ENCODE data around the gene MYH6. TPM values are rescaled to one million over a fixed set of nuclear protein-coding genes. Genes with fewer than 3 reads are reported as not detected.

The MYH6 gene
- total RNA-seq, 2 donors from 2014 or later: 0.28 TPM; not detected in 1

DNA sequence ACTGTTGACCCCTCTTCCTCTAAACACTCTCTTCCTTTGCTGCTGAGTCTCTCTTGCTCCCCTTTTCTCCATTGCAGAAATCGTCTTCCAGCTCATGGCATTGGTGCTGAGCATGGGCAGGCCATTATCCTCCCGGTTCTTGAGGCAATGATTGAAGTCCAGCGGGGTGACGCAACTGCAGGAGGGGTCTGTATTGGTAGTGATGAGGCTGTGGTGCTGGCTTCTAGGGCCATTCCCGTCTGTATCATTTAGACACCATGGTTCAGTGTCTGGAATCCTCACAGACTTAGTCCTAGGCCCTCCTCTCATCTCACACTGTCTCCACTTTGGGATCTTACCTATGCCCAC, 54.7 kb downstream of the MYH6 start:
- no peaks in the 10 kb centered on the region for H3K9me3 Mint-ChIP-seq
- no peak for ATAC-seq
- H3K27ac Mint-ChIP-seq: no peak overlapping the region
- peaks cover 42 to 61% of the 10 kb centered on the region in 2 donors for H3K27me3 Mint-ChIP-seq
- peak overlapping the region; percentile 70 for H3K4me3 Mint-ChIP-seq
- H3K4me1 Mint-ChIP-seq (ENCODE audit: low read depth in 2 of 2): peaks cover 9 to 13% of the 10 kb centered on the region in 2 donors
- peaks cover 15% of the 10 kb centered on the region for H3K36me3 Mint-ChIP-seq
- DNase-seq (ENCODE audit: low spot score): no peak

DNA sequence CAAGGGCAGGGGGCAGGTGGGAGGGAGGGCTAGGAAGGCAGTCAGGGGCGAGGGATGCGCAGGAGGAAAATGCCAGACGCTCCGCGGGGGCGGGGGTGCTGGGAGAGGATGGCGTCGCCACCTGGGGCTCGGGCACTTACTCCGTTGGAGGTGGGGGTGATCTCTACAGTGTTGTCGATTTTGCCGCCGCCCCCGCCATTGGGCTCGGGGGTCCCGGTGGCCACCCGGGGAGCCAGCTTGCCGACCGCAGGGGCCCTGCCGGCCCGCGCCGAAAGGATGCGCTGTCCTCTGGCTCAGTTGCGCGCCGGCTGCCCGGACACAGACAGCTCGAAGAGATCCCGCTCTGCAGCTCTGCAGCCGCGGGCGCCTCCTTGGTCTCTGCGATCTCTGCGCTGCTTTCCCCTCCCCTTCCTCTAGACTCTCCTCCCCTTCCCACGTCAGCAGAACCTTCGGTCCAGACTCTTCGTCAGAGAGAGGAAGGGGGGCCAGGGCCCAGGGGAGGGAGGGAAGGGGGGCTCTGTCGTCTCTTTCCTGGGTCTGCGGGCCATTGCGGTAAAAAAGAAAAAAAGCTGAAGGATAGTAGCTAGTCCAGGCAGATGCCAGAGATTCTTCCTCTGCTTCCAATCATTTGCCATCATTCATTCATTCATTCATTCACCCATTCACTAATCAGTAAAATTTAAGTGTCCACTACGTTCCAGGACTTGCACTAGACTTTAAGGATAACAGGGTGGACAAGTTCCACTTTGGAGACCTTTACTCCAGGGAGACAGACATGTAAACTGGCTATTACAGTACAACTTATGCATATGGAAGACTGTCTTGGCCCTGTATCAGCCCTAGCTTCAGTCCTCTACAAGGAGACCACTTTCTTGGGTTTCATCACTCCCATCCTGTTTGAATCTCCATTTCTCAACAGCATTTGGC, 55.3 kb downstream of the MYH6 start, which contains the start of gene SLC22A17:
Gene SLC22A17 (minus strand): TSS at position 382 of the 927 bp plus-strand sequence.
- H3K4me3 Mint-ChIP-seq: peak within 1 kb of the TSS; percentile 70
- peaks cover 42 to 61% of the 10 kb centered on the region in 2 donors for H3K27me3 Mint-ChIP-seq
- peaks cover 9 to 13% of the 10 kb centered on the region in 2 donors for H3K4me1 Mint-ChIP-seq (ENCODE audit: low read depth in 2 of 2)
- peaks cover 15% of the 10 kb centered on the region for H3K36me3 Mint-ChIP-seq
- no peaks in the 10 kb centered on the region for H3K9me3 Mint-ChIP-seq
- peak; percentile 58 to 71 for ATAC-seq
- no peak for DNase-seq (ENCODE audit: low spot score)
- no peak within 1 kb of the TSS for H3K27ac Mint-ChIP-seq

DNA sequence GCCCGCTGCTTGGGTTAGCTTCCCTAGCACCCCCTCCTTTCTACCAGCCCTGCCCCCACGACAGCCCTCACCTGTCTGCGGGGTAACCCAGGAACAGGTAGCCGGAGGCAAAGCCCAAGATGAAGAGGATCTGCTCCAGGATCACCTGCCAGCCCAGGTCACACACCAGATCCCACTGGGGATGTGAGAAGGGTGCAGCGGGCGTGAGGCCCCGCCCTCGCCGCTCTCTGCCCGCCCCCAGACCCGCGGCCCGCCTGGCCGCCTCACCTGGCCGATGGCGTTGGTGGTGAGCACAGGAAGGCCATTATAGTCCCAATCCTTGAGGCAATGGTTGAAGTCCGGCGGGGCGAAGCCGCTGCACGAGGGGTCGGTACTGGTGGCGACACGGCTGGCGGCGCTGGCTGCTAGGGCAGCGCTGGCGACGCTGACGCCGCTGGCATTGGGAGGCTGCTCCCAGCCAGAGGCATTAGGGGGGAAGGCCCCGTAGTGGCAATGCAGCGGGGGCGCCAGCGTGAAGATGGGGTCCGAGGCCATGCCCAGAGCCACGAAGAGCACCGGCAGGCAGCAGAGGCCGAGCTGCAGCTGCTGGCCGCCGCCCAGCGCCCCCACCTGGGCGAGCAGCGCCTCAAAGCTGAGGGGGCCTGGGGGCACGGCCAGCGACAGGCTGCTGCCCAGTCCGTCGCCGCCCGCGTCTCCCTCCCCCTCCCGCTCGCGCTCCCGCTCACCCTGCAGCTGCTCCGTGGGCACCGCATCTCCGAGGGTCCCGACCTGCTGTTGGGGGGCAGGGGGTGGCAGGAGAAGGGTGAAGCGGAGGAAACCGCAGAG, 56.2 kb downstream of the MYH6 start:
- ATAC-seq (no peak), DNase-seq (ENCODE audit: low spot score) (no peak)
- Mint-ChIP-seq H3K4me1 (ENCODE audit: low read depth in 2 of 2) (peaks cover 9 to 13% of the 10 kb centered on the region in 2 donors), H3K36me3 (peaks cover 15% of the 10 kb centered on the region), H3K27ac (no peak overlapping the region), H3K9me3 (no peaks in the 10 kb centered on the region), H3K27me3 (peaks cover 42 to 61% of the 10 kb centered on the region in 2 donors), H3K4me3 (no peak overlapping the region)

DNA sequence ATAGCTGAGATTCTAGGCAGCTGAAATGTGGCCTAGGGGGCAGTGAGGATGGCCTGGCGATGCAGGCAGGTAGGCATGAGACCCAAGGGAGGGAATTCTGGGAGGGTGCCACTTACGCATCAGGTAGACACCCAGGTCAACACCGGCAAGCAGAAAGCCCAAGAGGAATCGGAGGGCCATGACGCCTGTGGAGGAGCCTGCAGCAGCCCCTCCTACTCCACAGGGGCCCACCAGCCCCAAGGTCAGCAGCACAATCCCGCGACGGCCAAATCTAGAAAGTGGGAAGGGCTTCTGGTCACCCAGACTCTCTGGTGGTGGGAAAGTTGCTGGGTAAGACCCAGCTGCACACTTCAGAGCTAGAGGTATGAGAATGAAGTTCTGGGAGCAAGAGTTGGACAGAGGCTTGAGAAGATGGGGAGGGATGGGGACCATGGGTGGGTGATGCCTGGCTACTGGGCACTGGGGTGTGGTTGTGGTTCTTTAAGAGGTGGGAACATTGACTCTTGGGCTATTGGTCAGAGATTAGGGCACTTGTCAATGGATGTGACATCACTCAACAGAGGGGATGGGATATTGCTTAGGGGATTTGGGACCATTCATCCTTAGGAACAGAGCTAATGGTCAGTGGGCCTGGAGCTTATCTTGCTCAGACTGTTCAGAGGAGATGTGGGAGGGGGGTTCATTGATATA, 58.8 kb downstream of the MYH6 start:
- H3K27ac Mint-ChIP-seq: no peak overlapping the region
- no peak overlapping the region for H3K4me3 Mint-ChIP-seq
- DNase-seq (ENCODE audit: low spot score): no peak
- no peak for ATAC-seq
- H3K36me3 Mint-ChIP-seq: peaks cover 15% of the 10 kb centered on the region
- peaks cover 39 to 46% of the 10 kb centered on the region in 2 donors for H3K27me3 Mint-ChIP-seq
- peaks cover 9 to 13% of the 10 kb centered on the region in 2 donors for H3K4me1 Mint-ChIP-seq (ENCODE audit: low read depth in 2 of 2)
- no peaks in the 10 kb centered on the region for H3K9me3 Mint-ChIP-seq

DNA sequence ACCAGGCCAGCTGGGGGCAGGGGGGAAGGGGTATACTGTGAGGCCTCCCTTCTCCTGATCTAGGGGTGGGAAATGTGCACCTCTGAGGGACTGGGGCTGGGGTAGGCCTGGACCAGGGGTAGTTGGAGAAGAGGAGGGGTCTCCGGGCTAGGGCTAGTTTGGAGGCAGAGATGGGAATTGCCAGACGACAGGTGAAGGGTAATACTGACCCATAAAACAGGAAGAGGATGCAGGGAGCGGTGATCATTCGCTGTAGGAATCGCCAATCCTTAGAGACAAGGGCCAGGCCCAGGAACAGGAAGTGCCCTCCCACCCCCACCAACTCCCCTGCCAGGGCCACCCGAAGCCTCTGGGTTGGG, 59.8 kb downstream of the MYH6 start:
- Mint-ChIP-seq H3K4me3 (no peak overlapping the region), H3K36me3 (peaks cover 14% of the 10 kb centered on the region), H3K4me1 (ENCODE audit: low read depth in 2 of 2) (peaks cover 8 to 12% of the 10 kb centered on the region in 2 donors), H3K27me3 (peaks cover 29 to 37% of the 10 kb centered on the region in 2 donors), H3K27ac (no peak overlapping the region), H3K9me3 (no peaks in the 10 kb centered on the region)
- ATAC-seq: no peak
- no peak for DNase-seq (ENCODE audit: low spot score)

DNA sequence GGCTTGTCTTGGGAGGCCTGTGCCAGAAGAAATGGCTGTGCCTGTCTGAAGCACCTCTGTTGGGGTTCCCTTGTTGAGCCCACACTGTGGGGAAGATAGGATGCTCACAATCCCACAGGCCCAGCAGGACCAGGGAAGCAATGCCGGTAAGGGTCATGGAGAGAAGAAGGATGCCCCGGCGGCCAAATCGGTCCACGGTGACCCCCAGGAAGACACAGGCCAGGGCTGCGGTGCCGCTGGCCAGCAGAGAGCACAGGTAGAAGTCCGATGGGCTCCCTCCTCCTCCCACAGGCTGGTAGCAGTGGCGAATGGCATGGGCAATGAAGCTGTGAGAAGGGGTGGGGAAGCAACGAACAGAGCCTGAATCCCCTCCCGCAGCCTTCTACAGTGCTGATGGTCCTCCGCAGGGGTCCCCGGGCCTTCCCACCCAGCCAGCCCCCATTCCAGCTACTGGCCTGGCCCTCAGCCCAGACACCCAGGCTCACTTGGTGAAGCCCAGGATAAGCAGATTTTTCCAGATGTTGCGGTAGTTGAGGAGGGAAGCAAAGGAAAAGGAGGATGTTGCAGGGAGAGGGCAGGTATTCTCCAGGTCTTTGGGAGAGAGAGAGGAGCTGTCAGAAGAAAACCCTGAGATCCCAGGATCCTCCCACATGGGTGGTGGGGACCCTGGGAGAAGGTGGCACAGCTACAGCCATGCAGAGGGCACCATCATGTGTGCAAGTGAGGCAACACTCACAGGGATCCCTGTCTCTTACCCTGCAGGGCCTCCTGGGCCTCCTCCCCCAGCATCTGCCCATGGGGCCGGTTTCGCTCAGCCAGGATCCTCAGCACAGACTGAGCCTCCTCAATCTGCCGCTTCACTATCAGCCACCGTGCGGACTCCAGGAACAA, 60.4 kb downstream of the MYH6 start:
- no peaks in the 10 kb centered on the region for H3K9me3 Mint-ChIP-seq
- peaks cover 23 to 37% of the 10 kb centered on the region in 2 donors for H3K27me3 Mint-ChIP-seq
- H3K4me1 Mint-ChIP-seq (ENCODE audit: low read depth in 2 of 2): peaks cover 4 to 6% of the 10 kb centered on the region in 2 donors
- no peak overlapping the region for H3K27ac Mint-ChIP-seq
- H3K36me3 Mint-ChIP-seq: peaks cover 10% of the 10 kb centered on the region
- DNase-seq (ENCODE audit: low spot score): no peak
- H3K4me3 Mint-ChIP-seq: no peak overlapping the region
- ATAC-seq: no peak

DNA sequence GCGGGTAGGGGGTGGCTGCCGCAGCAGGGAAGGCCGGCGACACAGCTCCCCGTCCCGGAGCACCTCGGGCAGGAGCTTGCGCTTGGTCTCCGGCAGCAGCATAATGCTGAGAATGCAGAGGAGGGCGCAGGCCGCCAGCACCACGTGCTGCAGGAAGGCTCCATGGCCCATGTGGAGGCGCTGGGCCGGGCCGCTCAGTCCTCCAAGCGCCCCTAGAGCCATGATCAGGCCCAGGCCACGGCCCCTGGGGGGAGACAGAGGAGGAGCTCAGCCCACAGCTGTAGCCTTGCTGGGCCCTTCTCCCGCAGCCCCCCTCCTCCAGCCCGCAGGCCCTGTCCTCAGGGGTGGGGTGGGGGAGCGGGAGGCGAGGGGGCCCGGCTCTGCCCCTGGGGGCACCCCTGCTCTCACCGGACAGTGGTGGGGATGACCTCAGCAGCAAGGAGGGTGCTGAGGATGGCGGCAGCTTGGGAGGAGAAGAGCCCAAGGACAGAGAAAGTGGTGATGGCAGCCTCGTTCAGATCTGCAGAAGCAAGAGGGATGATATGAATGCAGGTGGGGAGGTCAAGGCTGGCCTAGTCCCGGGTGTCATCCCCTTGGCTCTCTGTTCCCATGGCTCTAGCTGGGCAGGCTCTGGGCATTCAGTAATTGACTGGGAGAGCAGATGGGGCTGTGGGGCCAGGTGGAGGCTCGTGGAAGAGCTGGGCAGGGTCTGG, 61.2 kb downstream of the MYH6 start:
- H3K9me3 Mint-ChIP-seq: no peaks in the 10 kb centered on the region
- ATAC-seq (peak in 1 of 2 donors; percentile 21), DNase-seq (ENCODE audit: low spot score) (no peak)
- peaks cover 10% of the 10 kb centered on the region for H3K36me3 Mint-ChIP-seq
- H3K27me3 Mint-ChIP-seq: peaks cover 23 to 38% of the 10 kb centered on the region in 2 donors
- H3K4me3 Mint-ChIP-seq: no peak overlapping the region
- H3K4me1 Mint-ChIP-seq (ENCODE audit: low read depth in 2 of 2): peaks cover 4 to 6% of the 10 kb centered on the region in 2 donors
- H3K27ac Mint-ChIP-seq: no peak overlapping the region

DNA sequence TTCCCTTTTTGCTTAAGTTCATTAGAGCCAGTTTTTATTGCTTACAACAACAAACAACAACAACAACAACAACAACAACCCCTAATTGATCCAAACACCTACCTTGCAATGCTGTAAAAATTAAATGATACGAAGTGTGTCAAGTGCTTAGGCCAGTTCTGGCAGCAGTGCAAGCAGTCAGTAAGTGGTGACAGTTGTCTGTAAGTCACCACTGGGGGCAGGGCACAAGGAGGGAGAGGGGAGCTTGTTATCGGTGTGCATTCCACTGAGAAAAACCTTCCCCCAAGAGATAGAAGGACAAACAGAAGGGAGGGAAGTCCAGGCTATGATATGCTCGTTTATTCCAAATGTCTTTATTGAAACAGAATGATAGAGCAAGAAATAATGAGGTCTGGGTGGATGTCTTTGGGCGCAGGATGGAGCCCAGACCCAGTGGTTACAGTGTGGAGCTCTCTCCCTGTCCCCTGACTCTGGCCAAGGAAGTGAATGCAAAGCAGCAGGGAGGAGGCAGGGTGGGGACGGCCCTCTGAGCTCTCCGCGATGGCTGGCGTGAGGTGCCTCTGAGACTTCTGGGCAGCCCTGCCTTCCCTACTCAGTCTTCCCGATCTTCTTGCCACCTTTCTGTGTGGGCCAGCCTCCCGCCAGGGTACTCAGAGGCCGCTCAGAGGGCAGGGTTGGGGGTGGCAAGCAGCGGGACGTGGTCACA, 61.9 kb downstream of the MYH6 start:
- H3K9me3 Mint-ChIP-seq: no peaks in the 10 kb centered on the region
- no peak for ATAC-seq
- H3K27ac Mint-ChIP-seq: no peak overlapping the region
- H3K4me1 Mint-ChIP-seq (ENCODE audit: low read depth in 2 of 2): peaks cover 2 to 3% of the 10 kb centered on the region in 2 donors
- H3K36me3 Mint-ChIP-seq: peaks cover 7% of the 10 kb centered on the region
- no peak for DNase-seq (ENCODE audit: low spot score)
- H3K4me3 Mint-ChIP-seq: no peak overlapping the region
- H3K27me3 Mint-ChIP-seq: peaks cover 21 to 33% of the 10 kb centered on the region in 2 donors

DNA sequence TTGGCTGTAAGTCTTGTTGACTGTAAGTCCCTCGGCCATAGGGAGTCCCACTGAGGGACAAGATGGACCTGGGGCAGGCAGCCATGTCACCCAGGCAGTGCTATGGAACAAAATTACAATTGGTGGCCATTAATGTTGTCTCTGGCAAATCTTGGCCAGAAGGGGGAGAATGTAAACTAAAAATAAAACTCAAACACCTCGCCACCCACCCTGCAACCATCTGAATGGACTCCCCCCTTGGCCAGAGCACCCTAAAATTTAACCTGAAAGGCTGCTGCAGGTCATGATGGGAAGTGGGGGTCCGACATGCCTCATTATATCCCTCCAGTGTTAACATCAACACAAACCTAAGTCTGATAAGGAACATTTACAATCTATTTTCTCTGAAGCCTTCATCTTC, 63.6 kb downstream of the MYH6 start:
- Mint-ChIP-seq H3K4me1 (ENCODE audit: low read depth in 2 of 2) (no peaks in the 10 kb centered on the region), H3K36me3 (no peaks in the 10 kb centered on the region), H3K4me3 (no peak overlapping the region), H3K9me3 (no peaks in the 10 kb centered on the region), H3K27ac (no peak overlapping the region), H3K27me3 (peaks cover 10 to 26% of the 10 kb centered on the region in 2 donors)
- DNase-seq (ENCODE audit: low spot score): no peak
- no peak for ATAC-seq

DNA sequence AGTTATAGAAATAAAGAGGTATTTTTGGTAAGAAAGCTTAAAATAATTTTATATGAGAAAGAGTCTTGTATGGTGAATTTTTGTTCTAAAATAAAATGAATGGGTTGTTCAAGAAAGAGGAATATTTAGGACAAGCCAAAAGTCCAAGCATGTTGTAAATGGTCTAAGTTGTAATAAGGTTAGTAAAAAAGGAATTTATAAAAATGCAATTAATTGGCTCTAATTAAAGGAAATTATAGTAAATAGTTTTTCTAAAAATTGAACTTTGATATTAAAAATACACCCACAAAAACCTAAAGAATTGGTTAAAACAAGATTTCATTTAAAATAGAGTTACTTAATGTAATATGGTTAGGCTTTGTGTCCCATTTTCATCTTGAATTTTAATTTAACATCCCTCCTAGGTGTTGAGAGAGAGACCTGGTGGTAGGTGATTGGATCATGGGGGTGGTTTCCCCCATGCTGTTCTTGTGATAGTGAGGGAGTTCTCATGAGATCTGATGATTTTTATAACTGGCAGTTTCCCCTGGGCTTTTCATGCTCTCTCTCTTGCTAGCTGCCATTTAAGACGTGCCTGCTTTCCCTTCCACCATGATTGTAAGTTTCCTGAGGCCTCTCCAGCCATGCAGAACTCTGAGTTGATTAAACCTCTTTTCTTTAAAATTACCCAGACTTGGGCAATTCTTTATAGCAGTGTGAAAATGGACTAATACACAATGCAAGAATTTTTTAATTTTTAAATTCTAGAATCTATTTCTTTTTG, 68.4 kb downstream of the MYH6 start:
- no peaks in the 10 kb centered on the region for H3K36me3 Mint-ChIP-seq
- H3K27ac Mint-ChIP-seq: no peak overlapping the region
- H3K27me3 Mint-ChIP-seq: peaks cover 11 to 44% of the 10 kb centered on the region in 2 donors
- no peaks in the 10 kb centered on the region for H3K9me3 Mint-ChIP-seq
- DNase-seq (ENCODE audit: low spot score): no peak
- no peak for ATAC-seq
- H3K4me1 Mint-ChIP-seq (ENCODE audit: low read depth in 2 of 2): no peaks in the 10 kb centered on the region
- no peak overlapping the region for H3K4me3 Mint-ChIP-seq

DNA sequence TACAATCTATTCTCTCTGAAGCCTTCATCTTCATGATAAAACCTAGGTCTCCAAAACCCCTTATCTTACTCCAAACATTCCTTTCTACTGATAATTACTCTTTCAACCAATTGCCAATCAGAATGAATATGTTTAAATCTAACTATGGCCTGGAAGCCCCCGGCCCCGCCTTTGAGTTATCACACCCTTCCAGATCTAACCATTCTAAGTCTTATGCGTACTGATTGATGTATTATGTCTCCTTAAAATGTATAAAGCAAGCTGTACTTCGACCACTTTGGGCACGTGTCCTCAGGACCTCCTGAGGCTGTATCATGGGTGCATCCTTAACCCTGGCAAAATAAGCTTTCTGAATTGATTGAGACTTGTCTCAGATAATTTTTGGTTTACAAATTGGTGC, 72.5 kb downstream of the MYH6 start:
- no peaks in the 10 kb centered on the region for H3K9me3 Mint-ChIP-seq
- H3K27me3 Mint-ChIP-seq: peaks cover 13 to 30% of the 10 kb centered on the region in 2 donors
- DNase-seq (ENCODE audit: low spot score): no peak
- no peak overlapping the region for H3K27ac Mint-ChIP-seq
- no peak for ATAC-seq
- no peak overlapping the region for H3K4me3 Mint-ChIP-seq
- H3K36me3 Mint-ChIP-seq: no peaks in the 10 kb centered on the region
- no peaks in the 10 kb centered on the region for H3K4me1 Mint-ChIP-seq (ENCODE audit: low read depth in 2 of 2)

Data from natural killer cell treated with Interleukin-12 subunit alpha and Interleukin-12 subunit beta and Interleukin-15 and Interleukin-18, amount 100 ng/mL, for 72 hours (primary cell).